Activated naive CD4-positive, alpha-beta T cell treated with anti-CD3 and anti-CD28 coated beads, Interleukin-2, amount 10 ng/mL, durations not matched to agents 7 days and 5 days (primary cell): ENCODE results near the gene APOA4.

ENCODE experiments used
- CTCF ChIA-PET: fragments of 350-600 bp; sonication (Branson Sonifier 250); formaldehyde crosslinking; loops from one replicate; lab custom pipeline; 2021; ENCODE audit warnings: antibody characterized with exemption; lab: Charles Lee
- DNase-seq: peaks from one replicate; pipeline ENCODE4 v3.0.0-alpha.2; 2020
- H3K27ac Mint-ChIP-seq: one replicate; pipeline ENCODE4 v1.8.0; 2021; ENCODE audit warnings: mild to moderate bottlenecking, moderate library complexity, mixed read lengths
- H3K27me3 Mint-ChIP-seq: one replicate; pipeline ENCODE4 v1.8.0; 2021; ENCODE audit warnings: mild to moderate bottlenecking, mixed read lengths
- H3K36me3 Mint-ChIP-seq: one replicate; pipeline ENCODE4 v1.8.0; 2021; ENCODE audit warnings: mixed read lengths
- H3K4me1 Mint-ChIP-seq: one replicate; pipeline ENCODE4 v1.8.0; 2021; ENCODE audit warnings: mixed read lengths
- H3K4me3 Mint-ChIP-seq: one replicate; pipeline ENCODE4 v1.8.0; 2021; ENCODE audit warnings: mild to moderate bottlenecking, moderate library complexity, mixed read lengths
- H3K9me3 Mint-ChIP-seq: one replicate; pipeline ENCODE4 v1.8.0; 2021; ENCODE audit warnings: mixed read lengths

Gene APOA4

GRCh38 chr11:116832350-116833290, 9.5 kb upstream of the APOA4 start:
- H3K4me3 Mint-ChIP-seq: no peak overlapping the region
- peaks cover 16% of the 10 kb centered on the region for H3K4me1 Mint-ChIP-seq
- peaks cover 36% of the 10 kb centered on the region for H3K27me3 Mint-ChIP-seq
- no peaks in the 10 kb centered on the region for H3K36me3 Mint-ChIP-seq
- no peak for DNase-seq
- no peaks in the 10 kb centered on the region for H3K9me3 Mint-ChIP-seq
- no peak overlapping the region for H3K27ac Mint-ChIP-seq
- CTCF ChIA-PET: interaction anchor here (1.0 to 8.5 kb wide), 3 partner anchors 13 to 274 kb away, joined by 3 to 139 read pairs (median 4); partner anchors contain the start of genes APOA5 and ZPR1

- H3K27ac Mint-ChIP-seq: no peak overlapping the region
- H3K36me3 Mint-ChIP-seq: no peaks in the 10 kb centered on the region
- H3K4me1 Mint-ChIP-seq: peaks cover 16% of the 10 kb centered on the region
- peaks cover 36% of the 10 kb centered on the region for H3K27me3 Mint-ChIP-seq
- DNase-seq: no peak
- H3K4me3 Mint-ChIP-seq: no peak overlapping the region
- H3K9me3 Mint-ChIP-seq: no peaks in the 10 kb centered on the region
- CTCF ChIA-PET: no interaction called here
Observed at GRCh38 chr11:116831790-116832349, 8.8 kb upstream of the APOA4 start.

GRCh38 chr11:116830184-116830912, 7.2 kb upstream of the APOA4 start:
- Mint-ChIP-seq H3K36me3 (no peaks in the 10 kb centered on the region), H3K4me3 (no peak overlapping the region), H3K4me1 (peaks cover 8% of the 10 kb centered on the region), H3K27me3 (peaks cover 27% of the 10 kb centered on the region), H3K9me3 (no peaks in the 10 kb centered on the region), H3K27ac (no peak overlapping the region)
- DNase-seq: no peak
- CTCF ChIA-PET: no interaction called here

DNA sequence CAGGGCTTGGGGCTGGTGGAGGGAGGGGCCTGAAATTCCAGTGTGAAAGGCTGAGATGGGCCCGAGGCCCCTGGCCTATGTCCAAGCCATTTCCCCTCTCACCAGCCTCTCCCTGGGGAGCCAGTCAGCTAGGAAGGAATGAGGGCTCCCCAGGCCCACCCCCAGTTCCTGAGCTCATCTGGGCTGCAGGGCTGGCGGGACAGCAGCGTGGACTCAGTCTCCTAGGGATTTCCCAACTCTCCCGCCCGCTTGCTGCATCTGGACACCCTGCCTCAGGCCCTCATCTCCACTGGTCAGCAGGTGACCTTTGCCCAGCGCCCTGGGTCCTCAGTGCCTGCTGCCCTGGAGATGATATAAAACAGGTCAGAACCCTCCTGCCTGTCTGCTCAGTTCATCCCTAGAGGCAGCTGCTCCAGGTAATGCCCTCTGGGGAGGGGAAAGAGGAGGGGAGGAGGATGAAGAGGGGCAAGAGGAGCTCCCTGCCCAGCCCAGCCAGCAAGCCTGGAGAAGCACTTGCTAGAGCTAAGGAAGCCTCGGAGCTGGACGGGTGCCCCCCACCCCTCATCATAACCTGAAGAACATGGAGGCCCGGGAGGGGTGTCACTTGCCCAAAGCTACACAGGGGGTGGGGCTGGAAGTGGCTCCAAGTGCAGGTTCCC, 6.5 kb upstream of the APOA4 start, which contains the start of gene APOC3:
APOC3 (plus strand) TSS at position 383 of the 659 bp plus-strand sequence. CDS start 676 bp downstream, outside the sequence.
- H3K9me3 Mint-ChIP-seq: no peaks in the 10 kb centered on the region
- no peak within 1 kb of the TSS for H3K4me3 Mint-ChIP-seq
- DNase-seq: no peak
- peaks cover 22% of the 10 kb centered on the region for H3K27me3 Mint-ChIP-seq
- no peaks in the 10 kb centered on the region for H3K36me3 Mint-ChIP-seq
- H3K27ac Mint-ChIP-seq: no peak within 1 kb of the TSS
- CTCF ChIA-PET: no interaction called here
- peaks cover under 1% of the 10 kb centered on the region for H3K4me1 Mint-ChIP-seq

GRCh38 chr11:116828632-116829524, 5.8 kb upstream of the APOA4 start:
- Mint-ChIP-seq H3K36me3 (no peaks in the 10 kb centered on the region), H3K27me3 (peaks cover 17% of the 10 kb centered on the region), H3K4me1 (no peaks in the 10 kb centered on the region), H3K9me3 (no peaks in the 10 kb centered on the region), H3K4me3 (no peak overlapping the region), H3K27ac (no peak overlapping the region)
- DNase-seq: no peak
- CTCF ChIA-PET: interaction anchor here (0.6 to 0.7 kb wide), 2 partner anchors 51 to 276 kb away, joined by 3 to 4 read pairs; no protein-coding TSS in a partner anchor

DNA sequence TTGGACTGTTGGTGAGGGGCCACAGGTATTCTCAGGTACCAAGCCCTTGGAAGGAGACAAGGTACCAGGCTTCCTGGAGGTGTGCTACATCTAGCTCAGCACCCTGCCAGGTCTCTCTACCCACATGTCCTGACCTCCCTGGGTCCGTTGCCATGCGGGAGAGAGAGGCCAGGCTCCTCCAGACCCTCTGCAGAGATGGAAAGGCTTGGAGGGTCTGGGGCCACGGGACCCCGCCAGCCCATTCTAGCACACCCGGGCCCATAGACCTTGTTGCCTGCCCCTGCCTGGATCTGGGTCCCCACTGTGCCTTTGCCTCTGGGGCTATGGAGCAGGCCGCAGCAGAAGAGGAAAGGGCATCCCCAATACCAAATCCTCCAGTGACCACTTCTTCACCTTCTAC, 4.4 kb upstream of the APOA4 start:
- no peaks in the 10 kb centered on the region for H3K4me1 Mint-ChIP-seq
- no peak for DNase-seq
- H3K27me3 Mint-ChIP-seq: peaks cover 6% of the 10 kb centered on the region
- no peak overlapping the region for H3K27ac Mint-ChIP-seq
- H3K4me3 Mint-ChIP-seq: no peak overlapping the region
- CTCF ChIA-PET: interaction anchor here (0.8 to 1.0 kb wide), 2 partner anchors 36 to 278 kb away, joined by 3 to 4 read pairs; partner anchors contain the start of gene APOA5
- no peaks in the 10 kb centered on the region for H3K36me3 Mint-ChIP-seq
- H3K9me3 Mint-ChIP-seq: no peaks in the 10 kb centered on the region

- DNase-seq: no peak
- CTCF ChIA-PET: interaction anchor here (0.8 to 1.2 kb wide), 3 partner anchors 9 to 279 kb away, joined by 3 to 4 read pairs (median 4); partner anchors contain the start of gene APOA5
- no peaks in the 10 kb centered on the region for H3K9me3 Mint-ChIP-seq
- H3K27ac Mint-ChIP-seq: no peak overlapping the region
- H3K4me1 Mint-ChIP-seq: no peaks in the 10 kb centered on the region
- H3K27me3 Mint-ChIP-seq: peaks cover 5% of the 10 kb centered on the region
- no peaks in the 10 kb centered on the region for H3K36me3 Mint-ChIP-seq
- H3K4me3 Mint-ChIP-seq: no peak overlapping the region
Observed at GRCh38 chr11:116826751-116827431, 3.8 kb upstream of the APOA4 start.

DNA sequence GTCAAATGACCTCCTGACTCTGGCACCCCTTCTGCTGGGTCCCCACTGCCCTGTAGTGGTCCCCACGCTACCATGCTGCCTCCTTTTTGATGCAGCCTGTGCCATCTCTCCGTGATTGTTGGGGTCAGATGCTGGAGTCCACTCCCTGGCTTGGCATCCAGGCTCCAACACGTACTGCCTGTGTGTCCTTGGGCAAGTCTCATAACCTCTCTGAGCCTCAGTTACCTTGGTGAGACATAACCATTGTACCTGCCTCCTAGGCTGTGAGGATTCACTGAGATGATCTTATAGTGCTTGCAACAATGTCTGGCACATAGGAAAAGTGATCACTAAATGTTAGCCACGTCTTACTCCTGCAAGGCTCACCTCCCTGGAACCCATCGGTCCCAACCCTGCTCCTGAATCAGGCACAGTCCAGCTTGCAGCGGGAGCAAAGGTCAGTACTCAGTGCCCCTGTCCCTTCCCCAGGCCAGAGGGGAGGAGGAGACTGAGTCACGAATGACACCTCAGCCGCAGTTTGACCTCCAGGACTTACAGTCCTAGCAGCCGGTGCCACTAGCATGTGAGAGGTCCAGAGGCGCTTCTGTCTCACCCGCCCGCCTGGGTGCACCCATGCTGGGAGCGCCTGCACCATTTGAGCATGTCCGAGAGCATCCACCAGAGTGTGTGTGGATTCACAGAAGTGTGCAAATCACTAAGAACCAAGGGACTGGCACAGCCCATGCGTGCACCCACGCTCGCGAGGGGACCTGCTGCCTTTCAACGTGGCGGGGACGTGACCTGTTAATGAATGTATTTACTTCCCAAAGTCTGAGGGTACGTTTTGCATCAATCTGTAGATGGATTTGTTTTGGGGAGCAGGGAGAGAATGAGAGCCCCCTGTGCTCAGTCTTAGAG, 3.0 kb upstream of the APOA4 start:
- no peaks in the 10 kb centered on the region for H3K4me1 Mint-ChIP-seq

GRCh38 chr11:116825434-116825833, 2.3 kb upstream of the APOA4 start:
- no peak overlapping the region for H3K27ac Mint-ChIP-seq
- no peak overlapping the region for H3K4me3 Mint-ChIP-seq
- H3K27me3 Mint-ChIP-seq: no peaks in the 10 kb centered on the region
- CTCF ChIA-PET: no interaction called here
- H3K36me3 Mint-ChIP-seq: no peaks in the 10 kb centered on the region
- H3K9me3 Mint-ChIP-seq: no peaks in the 10 kb centered on the region
- DNase-seq: no peak
- H3K4me1 Mint-ChIP-seq: no peaks in the 10 kb centered on the region

More for the DNA sequence above, 3.0 kb upstream of the APOA4 start:
- Mint-ChIP-seq H3K4me3 (no peak overlapping the region), H3K36me3 (no peaks in the 10 kb centered on the region), H3K27ac (no peak overlapping the region), H3K27me3 (peaks cover 3% of the 10 kb centered on the region), H3K9me3 (no peaks in the 10 kb centered on the region)
- CTCF ChIA-PET: interaction anchor here (1.0 to 1.2 kb wide), 2 partner anchors 10 to 35 kb away, joined by 3 to 4 read pairs; partner anchors contain the start of gene APOA5
- no peak for DNase-seq

- Mint-ChIP-seq H3K4me1 (no peaks in the 10 kb centered on the region), H3K36me3 (no peaks in the 10 kb centered on the region), H3K27me3 (no peaks in the 10 kb centered on the region), H3K9me3 (no peaks in the 10 kb centered on the region), H3K27ac (no peak overlapping the region), H3K4me3 (no peak overlapping the region)
- no peak for DNase-seq
- CTCF ChIA-PET: interaction anchor here (0.8 to 2.4 kb wide), 2 partner anchors 13 to 35 kb away, joined by 3 to 11 read pairs; partner anchors contain the start of gene ZPR1
Observed at GRCh38 chr11:116822575-116822974, 529 bp downstream of the APOA4 start.

GRCh38 chr11:116821050-116821918, 1.8 kb downstream of the APOA4 start:
- H3K27me3 Mint-ChIP-seq: peaks cover 3% of the 10 kb centered on the region
- DNase-seq: no peak
- no peak overlapping the region for H3K4me3 Mint-ChIP-seq
- CTCF ChIA-PET: interaction anchor here (1.2 kb wide), 1 partner anchor 30 kb away, joined by 4 read pairs; the partner anchor contains the start of gene APOA5
- no peaks in the 10 kb centered on the region for H3K4me1 Mint-ChIP-seq
- no peaks in the 10 kb centered on the region for H3K9me3 Mint-ChIP-seq
- no peaks in the 10 kb centered on the region for H3K36me3 Mint-ChIP-seq
- no peak overlapping the region for H3K27ac Mint-ChIP-seq
